22Rv1 (cell line): ENCODE data around the gene GRK3.
"Not testable (repeated sequence)": the region's sequence is repeated elsewhere in the genome, so short reads cannot be mapped to it uniquely, and the experiment has no call there.

Source experiments
- H3K27ac ChIP-seq: fragments of 450-650 bp; 2 replicates; pipeline ENCODE4 v1.5.1; 2017
- ZFX ChIP-seq: fragments of 450-650 bp; IDR thresholded peaks from 2 replicates; pipeline ENCODE4 v1.6.1; 2017; ENCODE audit warnings: antibody characterized with exemption, borderline replicate concordance
- TF ChIP-seq, protein P1 (sequence below): fragments of 450-650 bp; IDR thresholded peaks from 2 replicates; pipeline ENCODE4 v1.5.1; 2017; ENCODE audit warnings: mild to moderate bottlenecking

Gene GRK3

DNA sequence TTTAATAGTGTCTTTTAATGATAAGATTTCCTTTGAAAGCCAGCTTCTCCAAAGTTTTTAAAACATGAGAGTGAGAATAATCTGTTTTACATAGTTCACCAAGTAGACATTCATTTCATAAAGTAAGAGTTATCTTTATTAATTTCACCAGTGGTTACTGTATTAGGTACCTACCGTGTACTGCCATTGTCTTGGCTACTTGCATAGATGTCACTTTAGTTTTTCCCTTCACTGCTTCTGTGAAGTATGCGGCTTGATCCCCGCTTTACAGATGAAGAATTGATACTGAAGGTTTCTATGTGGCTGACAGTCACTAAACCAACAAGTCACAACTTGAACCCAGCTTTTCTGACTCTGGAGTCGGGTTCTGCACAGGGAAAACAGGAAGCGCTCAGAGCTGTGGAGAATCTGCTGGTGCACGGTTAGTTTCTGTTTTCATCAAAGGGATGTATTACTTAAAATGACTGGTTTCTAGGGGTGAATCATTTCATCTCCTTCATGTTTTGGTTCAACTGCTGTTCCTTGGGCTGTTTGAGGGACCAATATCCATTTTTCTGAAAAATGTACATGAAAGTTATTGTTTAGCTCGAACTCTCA, 138.2 kb downstream of the GRK3 start:
- no peak overlapping the region for H3K27ac ChIP-seq
- TF ChIP-seq, protein P1, sequence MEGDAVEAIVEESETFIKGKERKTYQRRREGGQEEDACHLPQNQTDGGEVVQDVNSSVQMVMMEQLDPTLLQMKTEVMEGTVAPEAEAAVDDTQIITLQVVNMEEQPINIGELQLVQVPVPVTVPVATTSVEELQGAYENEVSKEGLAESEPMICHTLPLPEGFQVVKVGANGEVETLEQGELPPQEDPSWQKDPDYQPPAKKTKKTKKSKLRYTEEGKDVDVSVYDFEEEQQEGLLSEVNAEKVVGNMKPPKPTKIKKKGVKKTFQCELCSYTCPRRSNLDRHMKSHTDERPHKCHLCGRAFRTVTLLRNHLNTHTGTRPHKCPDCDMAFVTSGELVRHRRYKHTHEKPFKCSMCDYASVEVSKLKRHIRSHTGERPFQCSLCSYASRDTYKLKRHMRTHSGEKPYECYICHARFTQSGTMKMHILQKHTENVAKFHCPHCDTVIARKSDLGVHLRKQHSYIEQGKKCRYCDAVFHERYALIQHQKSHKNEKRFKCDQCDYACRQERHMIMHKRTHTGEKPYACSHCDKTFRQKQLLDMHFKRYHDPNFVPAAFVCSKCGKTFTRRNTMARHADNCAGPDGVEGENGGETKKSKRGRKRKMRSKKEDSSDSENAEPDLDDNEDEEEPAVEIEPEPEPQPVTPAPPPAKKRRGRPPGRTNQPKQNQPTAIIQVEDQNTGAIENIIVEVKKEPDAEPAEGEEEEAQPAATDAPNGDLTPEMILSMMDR: no peak
- no peak for TF ChIP-seq ZFX

DNA sequence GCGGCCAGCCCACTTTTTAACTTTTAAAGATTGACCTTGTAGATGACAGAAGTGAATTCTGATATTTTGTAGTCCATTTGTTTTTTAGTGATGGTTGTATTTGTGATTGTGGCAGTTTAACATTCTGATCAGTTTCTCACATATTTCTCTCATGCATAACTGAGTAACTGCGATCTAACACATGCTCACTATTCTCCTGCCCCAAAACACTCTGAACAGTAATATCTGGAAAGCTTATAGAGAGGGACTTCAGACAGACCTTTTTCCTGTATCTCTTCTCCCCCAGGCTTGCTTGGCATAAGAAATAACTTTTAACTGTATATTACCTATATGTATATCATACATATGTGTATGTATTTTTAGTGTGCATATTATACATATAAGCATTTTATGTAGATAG, 140.2 kb downstream of the GRK3 start:
- no peak overlapping the region for H3K27ac ChIP-seq
- TF ChIP-seq, protein P1: no peak
- TF ChIP-seq ZFX: no peak

DNA sequence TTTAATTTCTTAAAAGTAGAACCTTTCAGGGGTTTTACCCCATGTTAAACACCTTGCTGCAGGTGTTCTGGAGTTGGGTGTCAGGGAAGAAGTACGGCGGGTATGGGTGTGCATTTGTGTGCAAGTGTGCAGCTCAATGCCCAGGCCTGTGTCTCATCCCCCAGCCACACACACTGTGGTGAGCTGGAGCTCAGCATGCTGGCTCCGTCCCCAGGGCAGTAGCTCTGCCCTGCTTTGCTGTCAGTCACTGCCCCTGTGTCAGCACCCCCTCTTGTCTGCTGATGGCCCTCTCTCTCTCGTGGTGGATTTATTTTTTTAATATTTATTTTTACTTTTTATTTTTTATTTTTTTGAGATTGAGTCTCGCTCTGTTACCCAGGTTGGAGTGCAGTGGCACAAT, 141.7 kb downstream of the GRK3 start:
- TF ChIP-seq, protein P1: no peak
- no peak for TF ChIP-seq ZFX
- H3K27ac ChIP-seq: no peak overlapping the region

DNA sequence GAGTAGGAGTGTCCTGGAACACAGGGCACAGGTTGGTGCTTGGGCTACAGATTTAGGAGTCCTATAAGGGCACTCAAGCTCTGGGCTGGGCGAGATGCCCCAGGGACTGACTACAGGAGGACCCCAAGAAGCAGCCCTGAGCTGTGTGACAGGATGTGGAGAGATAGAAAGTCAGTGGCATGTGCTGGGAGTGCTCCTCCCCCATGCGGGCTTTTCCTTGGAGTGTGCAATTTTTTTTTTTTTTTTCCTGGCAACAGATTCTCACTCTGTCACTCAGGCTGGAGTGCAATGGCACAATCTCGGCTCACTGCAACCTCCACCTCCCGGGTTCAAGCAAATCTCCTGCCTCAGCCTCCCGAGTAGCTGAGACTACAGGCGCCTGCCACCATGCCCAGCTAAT, 144.0 kb downstream of the GRK3 start:
- not testable (repeated sequence) for H3K27ac ChIP-seq

DNA sequence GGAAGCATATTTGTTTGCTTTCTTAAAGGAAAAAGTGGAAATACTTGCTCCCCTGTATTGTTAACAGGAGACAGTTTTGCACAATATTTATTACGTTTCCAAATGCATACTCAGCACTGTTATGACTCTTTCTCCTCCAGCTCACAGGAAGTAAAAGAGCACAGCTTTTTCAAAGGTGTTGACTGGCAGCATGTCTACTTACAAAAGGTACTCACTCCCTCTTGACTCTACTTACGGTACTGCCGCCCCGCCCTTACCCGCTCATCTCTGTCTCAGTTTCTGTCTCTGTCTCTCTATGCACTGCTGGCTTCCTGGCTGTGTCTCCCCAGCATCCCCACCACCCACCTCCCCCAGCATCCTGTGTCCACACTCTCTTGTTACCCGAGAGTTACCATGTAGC, 145.3 kb downstream of the GRK3 start:
- H3K27ac ChIP-seq: no peak overlapping the region
- TF ChIP-seq, protein P1: no peak
- no peak for TF ChIP-seq ZFX

DNA sequence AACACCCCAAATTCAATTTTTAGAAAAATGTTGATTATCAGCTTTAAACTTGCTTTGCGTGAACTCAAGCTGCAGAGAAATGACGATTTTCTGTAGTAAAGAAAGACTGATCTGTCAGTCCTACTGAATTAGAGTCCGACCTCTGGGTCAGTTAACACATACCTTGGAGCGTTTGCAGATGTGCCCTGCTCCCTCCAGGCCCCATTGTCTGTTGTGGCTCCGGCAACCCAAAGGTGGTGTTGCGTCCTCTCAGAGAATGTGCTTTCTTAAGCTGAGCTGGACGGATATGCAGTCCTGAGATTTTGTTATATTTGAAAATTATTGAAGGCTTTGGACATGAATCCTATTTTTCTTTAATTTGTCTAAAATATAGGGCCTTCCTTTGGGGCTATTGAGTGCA, 146.0 kb downstream of the GRK3 start:
- no peak overlapping the region for H3K27ac ChIP-seq
- no peak for TF ChIP-seq ZFX
- TF ChIP-seq, protein P1: no peak

DNA sequence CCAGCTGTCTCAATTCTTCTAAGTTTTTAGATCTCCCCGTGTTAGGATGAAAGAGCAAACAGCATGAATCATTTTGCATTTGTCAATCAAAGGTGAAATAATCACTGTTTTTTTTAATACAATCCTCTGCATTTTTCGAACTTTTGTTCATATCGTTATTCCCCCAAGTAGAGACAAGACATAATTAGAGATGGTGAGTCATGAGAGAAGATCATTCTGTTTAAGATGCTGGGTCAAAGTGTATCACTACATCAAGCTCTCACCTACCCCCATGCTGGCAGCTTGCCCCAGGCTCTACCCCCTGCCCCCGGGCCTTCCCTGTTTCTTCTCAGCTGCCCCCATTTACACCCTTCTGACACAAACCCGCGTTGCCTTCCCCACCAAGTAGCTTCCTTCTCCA, 147.0 kb downstream of the GRK3 start:
- no peak overlapping the region for H3K27ac ChIP-seq
- TF ChIP-seq ZFX: no peak
- TF ChIP-seq, protein P1: no peak

DNA sequence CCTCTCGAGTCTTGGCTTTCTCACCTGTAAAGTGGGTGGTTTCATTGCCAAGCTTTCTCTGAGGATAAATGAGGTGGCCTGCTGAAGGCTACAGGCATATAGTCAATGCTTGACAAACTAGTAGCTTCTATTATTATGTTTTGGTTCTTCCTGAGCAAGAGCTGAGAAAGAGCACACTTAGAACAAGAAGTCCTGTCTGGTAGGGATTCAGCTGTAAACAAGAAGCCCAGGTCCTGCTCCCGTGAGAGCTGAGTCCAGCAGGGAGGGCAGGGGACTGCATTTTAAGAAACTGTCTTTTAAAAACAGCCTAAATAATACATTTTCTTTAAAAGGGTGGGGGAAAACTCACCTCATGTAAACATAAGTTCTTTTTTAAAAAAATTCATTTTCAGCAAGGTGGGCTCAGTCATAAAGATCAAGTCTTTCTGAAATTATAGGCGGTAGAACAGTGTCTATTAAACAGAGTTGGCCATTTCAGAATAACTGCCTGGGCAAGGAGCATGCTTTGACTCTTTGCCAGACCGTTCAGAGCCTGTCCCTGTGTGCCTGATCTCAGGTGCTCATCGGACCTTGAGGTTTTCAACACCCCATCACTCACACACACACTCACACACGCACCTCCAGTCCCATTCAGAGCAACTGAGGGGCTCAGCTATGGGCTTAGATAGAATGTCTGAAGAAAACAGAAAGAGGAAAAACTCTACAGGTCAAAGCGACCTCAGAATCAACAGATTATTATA, 148.4 kb downstream of the GRK3 start:
- no peak overlapping the region for H3K27ac ChIP-seq
- TF ChIP-seq, protein P1: no peak
- no peak for TF ChIP-seq ZFX
